Gastroesophageal sphincter (tissue), 4 donors: ENCODE results near the gene COLQ. TPM values are rescaled to one million over a fixed set of nuclear protein-coding genes. Genes with fewer than 3 reads are reported as not detected.

Experiments
- ATAC-seq: fragments of 150-250 bp; one replicate; pipeline ENCODE4 v1.9.1; 2016; ENCODE audit warnings: mild to moderate bottlenecking, moderate library complexity
- H3K27ac ChIP-seq, 4 donors: fragments of 200-600 bp; sonication (generic) in 3 of 4; 1 replicate in 3 of 4; 2 replicates in 1 of 4; pipeline ENCODE4 v1.5.1; 2016 to 2019
- H3K27me3 ChIP-seq: fragments of 200-600 bp; sonication (generic); one replicate; pipeline ENCODE4 v1.5.1; 2019
- H3K36me3 ChIP-seq, 2 donors: fragments of 200-600 bp; sonication (generic); one replicate each; pipeline ENCODE4 v1.5.1; 2019; ENCODE audit warnings: control low read depth in 1 of 2
- H3K4me1 ChIP-seq, 3 donors: fragments of 200-600 bp; sonication (generic); 1 replicate in 2 of 3; 2 replicates in 1 of 3; pipeline ENCODE4 v1.5.1; 2016 to 2019; ENCODE audit warnings: control low read depth in 2 of 3
- H3K4me3 ChIP-seq, 2 donors: fragments of 200-600 bp; sonication (generic); one replicate each; pipeline ENCODE4 v1.5.1; 2019; ENCODE audit warnings: mild to moderate bottlenecking in 1 of 2, moderate library complexity in 1 of 2
- H3K9me3 ChIP-seq, 3 donors: fragments of 200-600 bp; sonication (generic); one replicate each; pipeline ENCODE4 v1.5.1; 2017 to 2019; ENCODE audit warnings: control low read depth in 2 of 3
- EP300 ChIP-seq: sonication (generic); formaldehyde crosslinking; IDR thresholded peaks from one replicate; pipeline ENCODE4 v1.6.1; 2017; ENCODE audit warnings: antibody characterized with exemption, mild to moderate bottlenecking
- POLR2A ChIP-seq, 2 donors: fragments of 450-650 bp; IDR thresholded peaks; one replicate each; pipeline ENCODE4 v1.6.1; 2017; ENCODE audit warnings: antibody characterized with exemption in 2 of 2, mild to moderate bottlenecking in 2 of 2, moderate library complexity in 1 of 2
- POLR2AphosphoS5 ChIP-seq: sonication (generic); formaldehyde crosslinking; IDR thresholded peaks from one replicate; pipeline ENCODE4 v1.6.1; 2017; ENCODE audit warnings: antibody characterized with exemption
- WGBS, 2 donors: methylation state at CpG; one replicate each; pipeline ENCODE4 v1.1.5; 2018; ENCODE audit warnings: low coverage in 1 of 2; 5-methylcytosine and 5-hydroxymethylcytosine counted together
- total RNA-seq, 4 donors: library from RNA; depleted of rRNA; stranded (reverse); fragments of >200 nt; gene quantifications; one replicate each; pipeline ENCODE4 v1.1.0, GENCODE V29; 2016
- TF ChIP-seq, protein P1 (sequence below), 4 experiments: fragments of 200-600 bp in 2 of 4; fragments of 450-650 bp in 2 of 4; sonication (generic) in 1 of 4; IDR thresholded peaks; one replicate each; pipeline ENCODE4 v1.5.1; 2017 to 2019; ENCODE audit warnings: antibody characterized with exemption in 4 of 4, mild to moderate bottlenecking in 2 of 4, moderate library complexity in 2 of 4

COLQ gene
- total RNA-seq, 4 donors from 2014 or later = 0.57 to 2.7 (median 1.8) TPM

DNA sequence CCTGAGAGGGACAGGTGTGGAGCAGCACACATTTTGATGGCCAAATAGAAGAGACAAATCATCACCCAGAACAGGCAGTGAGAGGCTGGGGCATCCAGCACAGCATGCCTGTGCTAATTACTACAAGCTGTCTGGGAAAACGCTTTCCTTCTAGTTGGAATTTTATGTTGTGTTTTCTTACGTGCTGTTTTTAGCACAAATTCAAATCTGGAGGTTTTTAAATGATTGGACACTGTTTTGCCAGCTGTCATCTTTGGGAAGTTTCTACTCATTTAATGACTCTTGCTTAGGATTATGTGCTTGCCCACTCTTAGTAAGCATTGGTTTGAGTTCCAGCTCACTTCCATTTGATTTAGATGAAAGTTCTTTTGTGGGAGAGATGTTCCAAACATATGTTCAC, 50.7 kb downstream of the COLQ start:
- H3K27me3 ChIP-seq = no peaks in the 10 kb centered on the region
- TF ChIP-seq EP300 (no peak), POLR2A (IDR thresholded peaks at IDR 0.05) (no peak), POLR2AphosphoS5 (no peak)
- TF ChIP-seq, protein P1, sequence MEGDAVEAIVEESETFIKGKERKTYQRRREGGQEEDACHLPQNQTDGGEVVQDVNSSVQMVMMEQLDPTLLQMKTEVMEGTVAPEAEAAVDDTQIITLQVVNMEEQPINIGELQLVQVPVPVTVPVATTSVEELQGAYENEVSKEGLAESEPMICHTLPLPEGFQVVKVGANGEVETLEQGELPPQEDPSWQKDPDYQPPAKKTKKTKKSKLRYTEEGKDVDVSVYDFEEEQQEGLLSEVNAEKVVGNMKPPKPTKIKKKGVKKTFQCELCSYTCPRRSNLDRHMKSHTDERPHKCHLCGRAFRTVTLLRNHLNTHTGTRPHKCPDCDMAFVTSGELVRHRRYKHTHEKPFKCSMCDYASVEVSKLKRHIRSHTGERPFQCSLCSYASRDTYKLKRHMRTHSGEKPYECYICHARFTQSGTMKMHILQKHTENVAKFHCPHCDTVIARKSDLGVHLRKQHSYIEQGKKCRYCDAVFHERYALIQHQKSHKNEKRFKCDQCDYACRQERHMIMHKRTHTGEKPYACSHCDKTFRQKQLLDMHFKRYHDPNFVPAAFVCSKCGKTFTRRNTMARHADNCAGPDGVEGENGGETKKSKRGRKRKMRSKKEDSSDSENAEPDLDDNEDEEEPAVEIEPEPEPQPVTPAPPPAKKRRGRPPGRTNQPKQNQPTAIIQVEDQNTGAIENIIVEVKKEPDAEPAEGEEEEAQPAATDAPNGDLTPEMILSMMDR (IDR thresholded peaks at IDR 0.05) = no peak
- H3K4me1 ChIP-seq = no peaks in the 10 kb centered on the region
- H3K9me3 ChIP-seq = no peaks in the 10 kb centered on the region
- 89 to 97% methylated on average over 2 of the region's 2 CpGs for WGBS, 2 donors
- H3K4me3 ChIP-seq = no peak overlapping the region
- ATAC-seq = no peak
- no peak overlapping the region for H3K27ac ChIP-seq
- H3K36me3 ChIP-seq = peaks cover 0 to 10% of the 10 kb centered on the region in 2 donors

DNA sequence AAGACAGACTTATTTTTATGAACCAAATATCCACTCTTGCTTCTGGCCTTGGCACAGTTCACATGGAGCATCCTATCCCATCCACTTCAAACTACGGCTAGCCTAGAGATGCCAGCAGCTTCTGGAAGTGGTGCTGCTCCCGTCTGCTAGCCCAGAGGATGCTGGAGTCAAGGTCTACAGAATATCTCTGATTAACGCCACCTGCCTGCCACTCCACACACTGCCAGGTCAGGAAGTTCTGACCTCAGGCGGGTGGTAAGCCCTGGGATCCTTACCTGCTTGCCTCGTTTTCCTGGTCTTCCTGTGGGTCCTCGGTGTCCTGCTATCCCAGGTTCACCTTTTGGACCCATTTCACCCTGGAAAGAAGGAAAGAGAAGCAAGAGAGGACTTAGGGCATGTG, 51.2 kb downstream of the COLQ start:
- Histone ChIP-seq H3K9me3 (no peaks in the 10 kb centered on the region), H3K4me3 (no peak overlapping the region), H3K4me1 (no peaks in the 10 kb centered on the region), H3K27ac (no peak overlapping the region), H3K27me3 (no peaks in the 10 kb centered on the region), H3K36me3 (peaks cover 0 to 10% of the 10 kb centered on the region in 2 donors)
- ATAC-seq = no peak
- TF ChIP-seq, protein P1 (IDR thresholded peaks at IDR 0.05) = no peak
- TF ChIP-seq POLR2AphosphoS5 = no peak
- no peak for TF ChIP-seq POLR2A (IDR thresholded peaks at IDR 0.05)
- TF ChIP-seq EP300 = no peak
- 92% methylated on average over 6 of the region's 6 CpGs; no CpG with 5 or more reads in 1 of the 2 donors for WGBS, 2 donors

DNA sequence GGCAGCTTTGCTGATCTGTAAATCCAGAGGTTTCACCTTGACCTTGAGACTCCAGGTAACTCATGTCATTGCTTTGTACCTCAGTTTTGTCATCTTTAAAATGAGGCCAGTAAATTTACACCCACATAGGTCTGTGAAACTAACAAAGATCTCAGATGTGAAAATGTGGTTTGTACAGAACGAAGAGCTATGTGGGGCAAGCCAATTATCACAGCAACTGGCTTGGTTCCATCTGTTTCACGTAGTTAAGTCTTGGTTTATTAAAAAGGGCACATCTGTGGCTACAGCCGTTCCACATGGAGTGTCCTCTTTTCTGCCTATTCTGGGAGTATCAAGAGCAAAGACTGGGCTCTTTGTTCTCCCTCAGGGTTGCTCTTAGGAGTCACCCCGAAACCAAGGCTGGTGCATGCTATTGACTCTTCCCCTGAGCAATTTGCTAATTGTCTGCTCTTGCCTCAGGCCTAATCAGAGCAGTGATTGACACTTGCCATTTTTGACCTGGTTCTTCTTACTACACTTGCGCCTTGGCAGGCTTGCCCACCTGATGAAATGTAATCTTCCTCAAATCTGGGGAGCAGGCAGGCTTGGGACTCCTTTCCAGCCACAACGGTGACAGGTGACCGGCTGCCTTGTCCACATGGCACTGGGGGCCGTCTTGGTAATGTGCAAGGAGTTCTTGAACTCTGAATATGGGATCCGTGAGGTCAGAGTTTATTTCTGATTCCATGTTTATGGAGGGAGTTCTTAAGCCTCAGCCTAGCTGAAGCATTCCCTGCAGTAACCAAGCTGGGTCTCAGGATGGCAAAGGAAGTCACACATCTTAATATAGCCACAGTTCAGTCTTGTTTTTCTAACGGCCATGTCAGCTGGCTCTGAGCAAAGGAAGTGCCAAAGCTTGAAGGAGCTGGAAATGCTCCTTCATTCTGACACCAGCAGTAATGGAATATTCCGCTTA, 54.0 kb downstream of the COLQ start:
- Histone ChIP-seq H3K9me3 (no peaks in the 10 kb centered on the region), H3K27me3 (no peaks in the 10 kb centered on the region), H3K4me1 (no peaks in the 10 kb centered on the region), H3K36me3 (peaks cover 0 to 22% of the 10 kb centered on the region in 2 donors), H3K4me3 (no peak overlapping the region), H3K27ac (no peak overlapping the region)
- ATAC-seq = no peak
- TF ChIP-seq EP300 (no peak), POLR2A (IDR thresholded peaks at IDR 0.05) (no peak), POLR2AphosphoS5 (no peak)
- TF ChIP-seq, protein P1 (IDR thresholded peaks at IDR 0.05) = no peak
- WGBS, 2 donors = 78 to 82% methylated on average over 6 to 7 of the region's 11 CpGs

DNA sequence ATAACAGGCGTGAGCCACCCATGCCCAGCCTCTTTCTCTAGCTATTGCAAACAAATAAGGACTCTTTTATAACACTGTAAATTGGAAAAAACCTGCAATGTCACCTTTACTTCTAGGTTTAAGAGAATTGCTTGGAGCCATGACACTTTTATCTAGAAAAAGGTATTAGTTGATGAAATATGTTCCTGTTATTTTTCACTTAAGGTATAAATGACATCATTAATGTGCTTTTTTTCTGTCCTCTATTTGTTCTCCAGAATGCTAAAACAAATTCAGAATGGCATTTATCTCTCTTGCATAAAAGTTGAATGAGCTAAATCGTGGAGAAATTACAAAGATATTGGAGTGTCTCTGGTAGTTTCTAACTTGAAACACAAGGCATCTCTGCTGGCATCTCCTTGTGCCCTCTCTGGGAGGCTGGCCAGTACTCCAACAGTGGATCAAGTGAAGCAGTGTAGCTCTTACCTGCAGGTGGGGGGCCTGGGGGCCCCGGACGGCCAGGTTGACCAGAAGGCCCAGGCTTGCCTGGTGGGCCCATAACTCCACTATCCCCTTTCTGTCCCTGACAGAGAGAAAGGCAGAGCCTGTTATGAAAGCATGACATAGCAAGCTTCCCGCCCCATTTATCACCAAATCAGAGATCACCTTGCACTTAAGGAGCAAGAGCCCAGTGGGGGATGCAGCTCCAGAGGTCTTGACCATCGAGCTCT, 55.5 kb downstream of the COLQ start:
- H3K9me3 ChIP-seq = no peaks in the 10 kb centered on the region
- TF ChIP-seq POLR2AphosphoS5 (no peak), POLR2A (IDR thresholded peaks at IDR 0.05) (no peak), EP300 (no peak)
- TF ChIP-seq, protein P1 (IDR thresholded peaks at IDR 0.05) = no peak
- H3K36me3 ChIP-seq = peaks cover 0 to 22% of the 10 kb centered on the region in 2 donors
- no peaks in the 10 kb centered on the region for H3K27me3 ChIP-seq
- H3K27ac ChIP-seq = no peak overlapping the region
- no peaks in the 10 kb centered on the region for H3K4me1 ChIP-seq
- 100% methylated on average over 2 to 4 of the region's 6 CpGs for WGBS, 2 donors
- no peak for ATAC-seq
- H3K4me3 ChIP-seq = no peak overlapping the region
